ENCODE data around the gene ZBTB7A. TPM values are rescaled to one million over a fixed set of nuclear protein-coding genes. Genes with fewer than 3 reads are reported as not detected.

The ZBTB7A gene
- total RNA-seq, 1 donor from 2014 or later: 19.1 TPM

DNA sequence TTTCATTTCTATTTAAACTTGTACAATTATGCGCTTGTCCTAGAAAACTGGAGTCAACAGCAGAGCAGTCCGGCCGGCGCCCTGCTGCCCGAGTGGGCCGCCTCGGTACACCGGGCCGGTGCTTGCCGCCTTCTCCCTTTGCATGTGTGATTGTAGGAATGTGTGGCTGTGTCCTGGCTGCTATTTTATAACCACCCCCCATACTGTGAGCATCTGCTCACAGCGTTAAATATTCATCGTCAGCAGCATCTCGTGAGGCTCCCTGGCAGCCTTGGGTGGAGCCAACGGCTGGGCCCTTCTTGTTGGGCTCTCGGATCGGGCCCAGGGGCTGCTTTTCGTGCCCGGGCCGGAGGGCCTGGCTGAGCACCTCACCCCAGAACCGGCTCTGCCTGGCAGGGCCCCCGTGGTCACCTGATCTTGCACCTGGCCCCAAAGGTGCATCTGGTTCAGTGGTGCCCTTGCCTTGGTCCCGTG, 48.5 kb downstream of the ZBTB7A start:
- no peak for DNase-seq (ENCODE audit: low spot score, unreplicated experiment)
- TF ChIP-seq, protein P1, sequence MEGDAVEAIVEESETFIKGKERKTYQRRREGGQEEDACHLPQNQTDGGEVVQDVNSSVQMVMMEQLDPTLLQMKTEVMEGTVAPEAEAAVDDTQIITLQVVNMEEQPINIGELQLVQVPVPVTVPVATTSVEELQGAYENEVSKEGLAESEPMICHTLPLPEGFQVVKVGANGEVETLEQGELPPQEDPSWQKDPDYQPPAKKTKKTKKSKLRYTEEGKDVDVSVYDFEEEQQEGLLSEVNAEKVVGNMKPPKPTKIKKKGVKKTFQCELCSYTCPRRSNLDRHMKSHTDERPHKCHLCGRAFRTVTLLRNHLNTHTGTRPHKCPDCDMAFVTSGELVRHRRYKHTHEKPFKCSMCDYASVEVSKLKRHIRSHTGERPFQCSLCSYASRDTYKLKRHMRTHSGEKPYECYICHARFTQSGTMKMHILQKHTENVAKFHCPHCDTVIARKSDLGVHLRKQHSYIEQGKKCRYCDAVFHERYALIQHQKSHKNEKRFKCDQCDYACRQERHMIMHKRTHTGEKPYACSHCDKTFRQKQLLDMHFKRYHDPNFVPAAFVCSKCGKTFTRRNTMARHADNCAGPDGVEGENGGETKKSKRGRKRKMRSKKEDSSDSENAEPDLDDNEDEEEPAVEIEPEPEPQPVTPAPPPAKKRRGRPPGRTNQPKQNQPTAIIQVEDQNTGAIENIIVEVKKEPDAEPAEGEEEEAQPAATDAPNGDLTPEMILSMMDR (IDR thresholded peaks at IDR 0.05; ENCODE audit: unreplicated experiment): no peak
- no peak overlapping the region for H3K27ac Mint-ChIP-seq
- H3K36me3 Mint-ChIP-seq (ENCODE audit: insufficient read depth): peaks cover 6% of the 10 kb centered on the region
- H3K27me3 Mint-ChIP-seq: no peaks in the 10 kb centered on the region
- H3K4me3 Mint-ChIP-seq (ENCODE audit: low read depth): no peak overlapping the region
- no peaks in the 10 kb centered on the region for H3K4me1 Mint-ChIP-seq (ENCODE audit: low read depth)
- no peaks in the 10 kb centered on the region for H3K9me3 Mint-ChIP-seq (ENCODE audit: low read depth)

DNA sequence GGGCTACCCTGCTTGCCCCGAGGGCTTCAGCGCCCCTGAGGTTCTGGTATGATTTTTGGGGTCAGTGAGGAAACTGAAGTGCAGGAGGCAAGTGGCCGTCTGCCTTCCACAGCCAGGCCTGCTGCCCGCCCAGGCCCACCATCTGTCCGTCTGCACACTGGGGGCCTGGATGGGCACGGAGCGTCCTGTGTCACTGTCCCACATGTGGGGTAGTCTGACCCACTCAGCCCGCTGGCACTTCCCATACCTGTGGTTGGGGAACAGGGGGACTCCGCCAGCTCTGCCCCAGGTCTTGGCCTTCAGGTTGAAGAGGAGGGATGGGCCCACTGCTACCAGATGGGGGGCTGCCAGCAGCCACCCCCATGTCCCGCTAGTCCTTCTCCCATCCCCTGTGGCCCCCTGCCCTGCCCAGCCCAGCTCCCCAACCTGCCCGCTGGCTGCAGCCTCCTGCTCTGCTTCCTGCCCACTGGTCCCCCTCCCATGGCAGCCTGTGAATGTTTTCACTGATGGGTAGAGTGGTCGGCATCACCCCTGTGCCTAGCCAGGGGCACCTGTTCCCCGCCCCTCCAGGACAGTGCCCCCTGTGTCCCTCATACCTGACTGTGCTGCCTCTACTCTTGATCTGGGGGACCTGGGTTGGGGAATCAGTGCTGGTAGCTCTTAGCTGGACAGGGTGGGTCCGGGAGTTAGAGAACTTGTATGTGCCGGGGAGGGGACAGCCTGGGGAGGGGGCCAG, 49.6 kb downstream of the ZBTB7A start:
- H3K27ac Mint-ChIP-seq: no peak overlapping the region

DNA sequence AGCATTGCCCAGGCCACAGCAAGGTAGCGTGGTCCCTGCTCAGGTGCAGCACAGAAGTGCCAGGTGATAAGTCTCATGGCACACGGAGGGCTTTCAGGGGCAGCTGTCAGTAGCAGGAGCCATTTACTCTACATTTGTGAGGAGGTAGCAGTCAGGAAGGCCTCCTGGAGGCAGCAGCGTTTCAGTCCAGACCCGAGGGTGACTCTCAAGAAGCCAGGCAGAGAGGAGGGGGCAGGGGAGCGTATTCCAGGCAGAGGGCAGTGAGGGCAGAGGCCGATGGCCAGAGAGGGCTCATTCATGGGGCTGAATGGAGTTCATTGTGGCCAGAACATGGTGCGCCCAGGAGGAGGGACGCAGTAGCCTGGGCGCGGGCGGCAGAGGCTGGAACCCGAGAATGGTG, 50.2 kb downstream of the ZBTB7A start:
- no peak for DNase-seq (ENCODE audit: low spot score, unreplicated experiment)
- Mint-ChIP-seq H3K27ac (no peak overlapping the region), H3K9me3 (ENCODE audit: low read depth) (no peaks in the 10 kb centered on the region), H3K27me3 (no peaks in the 10 kb centered on the region), H3K36me3 (ENCODE audit: insufficient read depth) (peaks cover 6% of the 10 kb centered on the region), H3K4me1 (ENCODE audit: low read depth) (peaks cover 5% of the 10 kb centered on the region), H3K4me3 (ENCODE audit: low read depth) (no peak overlapping the region)
- TF ChIP-seq, protein P1 (IDR thresholded peaks at IDR 0.05; ENCODE audit: unreplicated experiment): no peak

More for the DNA sequence above, 49.6 kb downstream of the ZBTB7A start:
- no peak for DNase-seq (ENCODE audit: low spot score, unreplicated experiment)
- peaks cover 4% of the 10 kb centered on the region for H3K4me1 Mint-ChIP-seq (ENCODE audit: low read depth)
- TF ChIP-seq, protein P1 (IDR thresholded peaks at IDR 0.05; ENCODE audit: unreplicated experiment): no peak
- H3K27me3 Mint-ChIP-seq: no peaks in the 10 kb centered on the region
- no peaks in the 10 kb centered on the region for H3K9me3 Mint-ChIP-seq (ENCODE audit: low read depth)
- no peak overlapping the region for H3K4me3 Mint-ChIP-seq (ENCODE audit: low read depth)
- peaks cover 8% of the 10 kb centered on the region for H3K36me3 Mint-ChIP-seq (ENCODE audit: insufficient read depth)

DNA sequence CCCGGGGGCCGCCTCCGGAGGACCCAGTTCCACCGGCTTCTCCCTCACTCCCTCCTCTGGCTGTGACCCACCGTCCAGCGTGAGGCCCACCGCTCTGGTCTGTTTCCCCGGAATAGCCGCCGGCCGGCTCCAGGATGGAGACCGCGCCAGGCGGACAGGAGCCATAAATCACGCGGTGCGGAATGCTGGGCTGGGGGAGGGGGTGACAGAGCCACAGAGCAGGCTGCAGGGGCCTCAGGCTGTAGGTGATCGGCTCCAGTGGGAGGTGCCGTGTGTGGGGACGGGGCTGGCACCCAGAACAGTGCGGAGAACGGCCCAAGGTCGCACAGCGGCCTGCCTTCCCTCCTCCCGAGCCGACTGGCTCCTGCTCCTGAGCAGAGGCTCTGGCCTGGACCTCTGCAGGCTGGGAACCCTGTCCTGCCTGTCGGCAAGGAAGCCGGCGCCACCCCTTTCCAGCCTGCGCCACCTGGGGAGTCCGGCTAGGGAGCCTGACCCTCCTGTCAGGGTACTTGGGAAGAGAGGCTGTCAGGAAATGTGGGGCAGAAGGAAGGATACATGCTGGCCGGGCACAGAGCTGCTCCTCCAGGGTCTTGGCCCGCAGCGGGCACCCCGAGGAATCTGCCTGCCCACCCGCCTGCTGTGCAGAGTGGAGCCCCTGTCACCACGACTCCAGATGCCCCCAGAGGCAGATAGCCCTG, 50.8 kb downstream of the ZBTB7A start:
- DNase-seq (ENCODE audit: low spot score, unreplicated experiment): no peak
- H3K4me3 Mint-ChIP-seq (ENCODE audit: low read depth): no peak overlapping the region
- H3K4me1 Mint-ChIP-seq (ENCODE audit: low read depth): peaks cover 9% of the 10 kb centered on the region
- H3K36me3 Mint-ChIP-seq (ENCODE audit: insufficient read depth): peaks cover 4% of the 10 kb centered on the region
- no peaks in the 10 kb centered on the region for H3K9me3 Mint-ChIP-seq (ENCODE audit: low read depth)
- H3K27me3 Mint-ChIP-seq: no peaks in the 10 kb centered on the region
- TF ChIP-seq, protein P1 (IDR thresholded peaks at IDR 0.05; ENCODE audit: unreplicated experiment): no peak
- H3K27ac Mint-ChIP-seq: no peak overlapping the region

DNA sequence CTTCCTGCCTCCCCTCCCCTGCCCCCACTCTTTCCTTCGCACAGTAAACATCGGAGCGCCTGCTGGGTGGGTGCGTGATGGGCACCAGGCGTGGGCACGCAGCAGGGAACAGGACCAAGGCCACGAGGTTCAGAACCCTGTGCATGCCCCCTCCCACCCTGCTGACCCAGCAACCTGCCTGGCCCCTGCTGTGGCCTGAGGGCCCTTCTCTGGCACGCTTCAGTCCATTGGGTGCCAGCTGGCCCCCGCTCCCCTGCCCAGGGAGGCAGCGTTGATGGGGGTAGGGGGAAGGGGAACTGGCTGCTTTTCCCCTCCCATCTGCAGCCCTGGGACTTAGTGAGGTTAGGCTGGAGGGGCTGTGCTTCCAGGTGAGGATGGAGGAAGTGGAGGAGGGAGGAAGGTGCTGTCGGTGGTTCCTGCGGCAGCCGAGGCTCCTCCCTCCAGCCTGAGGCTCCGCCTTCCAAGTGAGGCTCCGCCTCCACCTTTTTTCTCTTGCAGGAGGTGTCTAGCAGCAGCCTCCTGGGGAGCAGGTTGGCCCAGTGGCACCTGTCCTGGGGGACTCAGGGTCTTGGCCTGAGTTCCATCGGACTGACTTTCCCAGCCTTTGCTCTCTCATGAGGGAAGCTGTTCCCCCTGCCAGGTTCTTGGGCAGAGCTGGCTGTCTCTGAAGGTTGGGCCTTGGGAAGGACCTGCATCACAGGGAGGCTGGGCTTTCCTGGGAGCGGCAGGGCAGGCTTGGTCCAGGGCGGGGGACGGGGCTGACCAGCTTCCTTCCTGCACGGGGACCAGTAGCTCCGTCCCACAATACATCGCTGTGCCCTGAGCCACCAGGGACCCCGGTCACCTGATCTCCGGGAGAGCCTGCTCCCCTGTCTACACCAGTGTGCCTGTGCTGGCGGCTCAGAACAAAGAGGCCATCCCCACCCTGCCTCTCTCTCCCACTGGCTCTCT, 51.9 kb downstream of the ZBTB7A start:
- Mint-ChIP-seq H3K27ac (no peak overlapping the region), H3K9me3 (ENCODE audit: low read depth) (no peaks in the 10 kb centered on the region), H3K36me3 (ENCODE audit: insufficient read depth) (peaks cover 4% of the 10 kb centered on the region), H3K4me3 (ENCODE audit: low read depth) (no peak overlapping the region), H3K4me1 (ENCODE audit: low read depth) (peaks cover 9% of the 10 kb centered on the region), H3K27me3 (no peaks in the 10 kb centered on the region)
- TF ChIP-seq, protein P1 (IDR thresholded peaks at IDR 0.05; ENCODE audit: unreplicated experiment): no peak
- no peak for DNase-seq (ENCODE audit: low spot score, unreplicated experiment)

Measured in progenitor cell of endocrine pancreas (in vitro differentiated cells).